ENCODE measurements around the gene MYF6.

The MYF6 gene

DNA sequence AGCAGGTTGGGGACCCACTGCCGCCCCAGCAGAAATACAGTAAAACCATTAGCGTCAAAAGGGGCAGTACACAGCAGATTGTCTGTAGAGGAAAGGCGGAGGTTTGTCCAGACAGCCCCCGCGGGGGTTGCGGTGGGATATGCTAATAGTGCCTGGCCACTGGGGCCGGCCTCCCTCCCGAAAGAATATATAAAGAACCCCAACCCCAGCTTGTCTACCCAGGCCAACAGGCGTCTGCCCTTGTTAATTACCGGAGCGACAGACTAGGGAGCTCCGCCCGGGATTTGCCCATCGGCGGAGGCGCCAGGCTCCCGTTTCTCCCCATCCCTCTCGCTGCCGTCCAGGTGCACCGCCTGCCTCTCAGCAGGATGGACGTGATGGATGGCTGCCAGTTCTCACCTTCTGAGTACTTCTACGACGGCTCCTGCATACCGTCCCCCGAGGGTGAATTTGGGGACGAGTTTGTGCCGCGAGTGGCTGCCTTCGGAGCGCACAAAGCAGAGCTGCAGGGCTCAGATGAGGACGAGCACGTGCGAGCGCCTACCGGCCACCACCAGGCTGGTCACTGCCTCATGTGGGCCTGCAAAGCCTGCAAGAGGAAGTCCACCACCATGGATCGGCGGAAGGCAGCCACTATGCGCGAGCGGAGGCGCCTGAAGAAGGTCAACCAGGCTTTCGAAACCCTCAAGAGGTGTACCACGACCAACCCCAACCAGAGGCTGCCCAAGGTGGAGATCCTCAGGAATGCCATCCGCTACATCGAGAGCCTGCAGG is 9.4 kb downstream of the MYF6 start, which contains the start of gene MYF5:
Gene MYF5 (plus strand): TSS at position 217 of the 774 bp plus-strand sequence. CDS start 152 bp downstream, at position 369.
- Histone ChIP-seq H3K4me1 (no peaks in the 10 kb centered on the region), H3K79me2 (no peaks in the 10 kb centered on the region), H3K4me2 (ENCODE audit: low read length) (no peak within 1 kb of the TSS), H2AFZ (no peak within 1 kb of the TSS), H3K9ac (no peak within 1 kb of the TSS), H3K36me3 (ENCODE audit: control insufficient read depth, insufficient read depth, low read length) (no peaks in the 10 kb centered on the region), H3K9me3 (ENCODE audit: control insufficient read depth, low read length) (no peaks in the 10 kb centered on the region), H3K4me3 (ENCODE audit: low read depth, low read length) (no peak within 1 kb of the TSS), H3K27ac (no peak within 1 kb of the TSS), H3K27me3 (ENCODE audit: control insufficient read depth, insufficient read depth, low read length) (no peaks in the 10 kb centered on the region)
- TF ChIP-seq, protein P1, sequence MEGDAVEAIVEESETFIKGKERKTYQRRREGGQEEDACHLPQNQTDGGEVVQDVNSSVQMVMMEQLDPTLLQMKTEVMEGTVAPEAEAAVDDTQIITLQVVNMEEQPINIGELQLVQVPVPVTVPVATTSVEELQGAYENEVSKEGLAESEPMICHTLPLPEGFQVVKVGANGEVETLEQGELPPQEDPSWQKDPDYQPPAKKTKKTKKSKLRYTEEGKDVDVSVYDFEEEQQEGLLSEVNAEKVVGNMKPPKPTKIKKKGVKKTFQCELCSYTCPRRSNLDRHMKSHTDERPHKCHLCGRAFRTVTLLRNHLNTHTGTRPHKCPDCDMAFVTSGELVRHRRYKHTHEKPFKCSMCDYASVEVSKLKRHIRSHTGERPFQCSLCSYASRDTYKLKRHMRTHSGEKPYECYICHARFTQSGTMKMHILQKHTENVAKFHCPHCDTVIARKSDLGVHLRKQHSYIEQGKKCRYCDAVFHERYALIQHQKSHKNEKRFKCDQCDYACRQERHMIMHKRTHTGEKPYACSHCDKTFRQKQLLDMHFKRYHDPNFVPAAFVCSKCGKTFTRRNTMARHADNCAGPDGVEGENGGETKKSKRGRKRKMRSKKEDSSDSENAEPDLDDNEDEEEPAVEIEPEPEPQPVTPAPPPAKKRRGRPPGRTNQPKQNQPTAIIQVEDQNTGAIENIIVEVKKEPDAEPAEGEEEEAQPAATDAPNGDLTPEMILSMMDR (IDR thresholded peaks at IDR 0.05) = no peak

DNA sequence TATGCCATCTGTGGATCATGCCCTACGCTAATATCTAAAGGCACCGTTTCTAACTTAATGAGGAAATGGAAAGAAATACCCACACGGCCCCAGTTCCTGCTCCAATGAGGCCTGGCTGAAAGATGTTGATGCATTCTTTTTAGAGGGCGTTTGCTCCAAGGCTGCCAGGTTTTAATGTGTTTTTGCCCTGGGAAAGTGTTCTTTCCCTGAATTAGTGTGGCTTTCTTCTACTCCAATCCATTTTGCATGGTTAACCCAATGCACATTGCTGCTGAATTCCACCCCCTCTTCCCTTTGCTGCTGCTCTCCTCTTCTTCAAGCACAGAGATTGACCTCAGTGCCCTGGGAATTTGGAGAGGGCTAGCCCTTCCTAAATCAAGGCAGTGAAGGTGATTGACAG is 10.4 kb downstream of the MYF6 start:
- no peak overlapping the region for H3K27ac ChIP-seq

GRCh38 chr12:80720516-80720915 is 13.1 kb downstream of the MYF6 start:
- H3K36me3 ChIP-seq (ENCODE audit: control insufficient read depth, insufficient read depth, low read length) = no peaks in the 10 kb centered on the region
- no peaks in the 10 kb centered on the region for H3K27me3 ChIP-seq (ENCODE audit: control insufficient read depth, insufficient read depth, low read length)
- H3K4me3 ChIP-seq (ENCODE audit: low read depth, low read length) = no peak overlapping the region
- H3K4me1 ChIP-seq = no peaks in the 10 kb centered on the region
- H3K9me3 ChIP-seq (ENCODE audit: control insufficient read depth, low read length) = no peaks in the 10 kb centered on the region
- H2AFZ ChIP-seq = no peak overlapping the region
- H3K79me2 ChIP-seq = no peaks in the 10 kb centered on the region
- H3K27ac ChIP-seq = no peak overlapping the region
- TF ChIP-seq, protein P1 (IDR thresholded peaks at IDR 0.05) = no peak
- H3K9ac ChIP-seq = no peak overlapping the region
- no peak overlapping the region for H3K4me2 ChIP-seq (ENCODE audit: low read length)

More for the DNA sequence above, 10.4 kb downstream of the MYF6 start:
- Histone ChIP-seq H3K4me1 (no peaks in the 10 kb centered on the region), H3K4me3 (ENCODE audit: low read depth, low read length) (no peak overlapping the region), H3K4me2 (ENCODE audit: low read length) (no peak overlapping the region), H3K79me2 (no peaks in the 10 kb centered on the region), H2AFZ (no peak overlapping the region), H3K9me3 (ENCODE audit: control insufficient read depth, low read length) (no peaks in the 10 kb centered on the region), H3K36me3 (ENCODE audit: control insufficient read depth, insufficient read depth, low read length) (no peaks in the 10 kb centered on the region), H3K9ac (no peak overlapping the region), H3K27me3 (ENCODE audit: control insufficient read depth, insufficient read depth, low read length) (no peaks in the 10 kb centered on the region)
- TF ChIP-seq, protein P1 (IDR thresholded peaks at IDR 0.05) = no peak

GRCh38 chr12:80721326-80721725 is 13.9 kb downstream of the MYF6 start:
- Histone ChIP-seq H3K9ac (no peak overlapping the region), H3K9me3 (ENCODE audit: control insufficient read depth, low read length) (no peaks in the 10 kb centered on the region), H2AFZ (no peak overlapping the region), H3K36me3 (ENCODE audit: control insufficient read depth, insufficient read depth, low read length) (no peaks in the 10 kb centered on the region), H3K79me2 (no peaks in the 10 kb centered on the region), H3K4me3 (ENCODE audit: low read depth, low read length) (no peak overlapping the region), H3K4me2 (ENCODE audit: low read length) (no peak overlapping the region), H3K27me3 (ENCODE audit: control insufficient read depth, insufficient read depth, low read length) (no peaks in the 10 kb centered on the region), H3K4me1 (no peaks in the 10 kb centered on the region), H3K27ac (no peak overlapping the region)
- TF ChIP-seq, protein P1 (IDR thresholded peaks at IDR 0.05) = no peak

Measured in parathyroid adenoma (tissue), 2 donors.